NCI-H2081 (cell line): ENCODE measurements around the gene TAAR9.

Experiments used
- DNase-seq, 2 experiments: peaks; one replicate each; lab custom pipeline; 2025; lab: John Stamatoyannopoulos, UW

The TAAR9 gene, protein sequence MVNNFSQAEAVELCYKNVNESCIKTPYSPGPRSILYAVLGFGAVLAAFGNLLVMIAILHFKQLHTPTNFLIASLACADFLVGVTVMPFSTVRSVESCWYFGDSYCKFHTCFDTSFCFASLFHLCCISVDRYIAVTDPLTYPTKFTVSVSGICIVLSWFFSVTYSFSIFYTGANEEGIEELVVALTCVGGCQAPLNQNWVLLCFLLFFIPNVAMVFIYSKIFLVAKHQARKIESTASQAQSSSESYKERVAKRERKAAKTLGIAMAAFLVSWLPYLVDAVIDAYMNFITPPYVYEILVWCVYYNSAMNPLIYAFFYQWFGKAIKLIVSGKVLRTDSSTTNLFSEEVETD

DNA sequence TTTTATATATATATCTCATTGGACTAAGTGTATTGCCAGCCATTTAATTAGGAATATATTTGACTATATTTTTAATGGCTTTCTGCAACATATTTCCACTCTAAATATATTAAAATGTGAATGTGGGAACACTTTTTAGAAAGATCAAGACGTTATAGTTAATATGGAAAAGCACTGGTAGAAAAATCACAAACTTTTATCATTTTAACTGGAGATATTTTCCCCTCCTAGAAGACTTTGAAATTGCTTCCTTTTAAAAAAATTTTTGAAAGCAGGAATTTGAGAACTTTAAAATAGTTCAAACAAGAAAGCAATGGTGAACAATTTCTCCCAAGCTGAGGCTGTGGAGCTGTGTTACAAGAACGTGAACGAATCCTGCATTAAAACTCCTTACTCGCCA lies at the start of gene TAAR9:
TAAR9 (plus strand) TSS at position 301 of the 400 bp plus-strand sequence; CDS start at position 314, 13 bp downstream.
- no peak for DNase-seq

DNA sequence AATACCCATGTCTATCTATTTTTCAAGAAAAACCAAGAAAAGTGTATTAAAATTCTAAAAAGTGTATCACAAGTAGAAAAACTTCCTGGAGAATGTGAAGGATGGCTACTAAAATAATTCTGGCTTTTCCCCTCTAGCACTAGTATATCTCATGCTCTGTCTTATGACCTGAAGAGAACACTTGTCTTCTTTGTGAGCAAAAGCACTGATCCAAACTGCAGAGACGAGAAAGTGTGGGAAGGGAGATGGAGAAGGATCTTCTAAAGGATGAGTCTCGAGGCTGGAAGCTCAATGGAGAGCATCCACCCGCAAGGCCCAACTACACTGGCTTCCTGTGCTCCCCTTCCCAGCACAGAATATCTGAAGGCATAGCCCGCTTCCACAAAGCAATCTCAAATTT lies 48.7 kb upstream of the TAAR9 start:
- no peak for DNase-seq

DNA sequence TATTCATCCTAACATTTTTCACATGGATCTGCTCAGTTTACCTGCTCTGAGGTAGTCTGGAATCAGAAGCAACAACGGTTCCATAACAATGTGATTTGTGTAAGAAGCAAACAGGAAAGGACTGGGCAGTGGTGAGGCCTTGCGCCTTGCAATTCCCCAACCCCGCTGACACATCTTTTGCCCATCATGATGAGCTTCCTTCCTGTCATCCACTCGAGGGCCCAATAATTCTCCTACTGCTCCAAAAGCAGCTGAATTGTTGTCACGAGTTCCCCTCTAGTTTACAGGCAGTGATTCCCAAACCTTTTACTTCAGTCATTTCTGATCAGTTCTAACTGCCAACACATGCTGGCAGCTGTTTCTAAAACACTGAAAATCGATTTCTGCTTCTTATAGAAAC lies 48.1 kb upstream of the TAAR9 start:
- no peak for DNase-seq

DNA sequence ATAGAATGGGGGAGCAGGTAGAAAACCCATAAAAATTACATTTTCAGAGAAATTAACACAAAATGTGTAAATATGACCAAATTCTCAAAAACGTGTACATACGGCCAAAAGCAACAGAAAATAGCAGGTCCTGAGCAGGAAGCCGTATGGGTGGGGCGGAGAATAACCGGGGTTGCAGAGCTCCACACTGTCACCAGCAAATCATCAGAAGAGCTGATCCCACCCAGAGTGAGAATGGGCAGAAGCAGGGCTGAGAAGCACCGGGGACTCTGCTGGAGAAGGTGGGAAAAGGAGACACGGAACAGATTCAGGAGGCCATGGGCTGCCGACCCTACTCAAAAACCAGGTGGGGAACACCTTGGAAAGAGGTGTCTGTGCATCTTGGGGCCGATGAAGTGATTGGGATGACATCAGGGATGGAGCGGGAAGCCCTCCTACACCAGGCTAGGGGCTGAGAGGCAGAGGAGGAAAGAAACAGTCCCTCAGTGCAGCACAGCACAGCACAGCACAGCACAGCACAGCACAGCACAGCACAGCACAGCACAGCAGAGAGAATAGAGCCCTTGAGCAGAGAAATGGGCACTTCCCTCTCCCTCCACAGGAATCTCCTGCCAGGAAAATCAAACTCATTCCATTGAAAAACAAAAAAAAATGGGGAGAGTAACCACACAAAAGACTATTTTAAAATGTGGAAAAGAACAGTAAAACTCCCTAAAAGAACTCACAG lies 47.4 kb upstream of the TAAR9 start:
- no peak for DNase-seq

DNA sequence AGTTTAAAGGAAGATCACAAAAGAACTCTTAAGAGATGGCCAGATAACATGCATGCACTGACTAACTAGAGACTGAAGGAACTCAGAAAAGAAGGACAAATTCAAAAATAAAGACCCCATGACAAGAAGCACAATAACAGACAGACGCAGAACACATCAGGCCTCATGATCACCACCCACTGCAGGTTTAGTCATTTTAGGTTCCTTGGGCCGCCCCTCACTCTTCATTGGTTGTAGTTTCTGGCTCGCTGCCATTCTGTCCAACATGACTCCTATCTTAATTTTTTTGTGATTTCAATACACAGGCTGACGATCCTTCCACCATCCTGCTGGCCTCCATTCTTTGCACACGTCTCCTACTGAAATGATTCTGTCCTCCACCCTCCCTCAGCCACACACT lies 46.8 kb upstream of the TAAR9 start:
- DNase-seq = no peak

DNA sequence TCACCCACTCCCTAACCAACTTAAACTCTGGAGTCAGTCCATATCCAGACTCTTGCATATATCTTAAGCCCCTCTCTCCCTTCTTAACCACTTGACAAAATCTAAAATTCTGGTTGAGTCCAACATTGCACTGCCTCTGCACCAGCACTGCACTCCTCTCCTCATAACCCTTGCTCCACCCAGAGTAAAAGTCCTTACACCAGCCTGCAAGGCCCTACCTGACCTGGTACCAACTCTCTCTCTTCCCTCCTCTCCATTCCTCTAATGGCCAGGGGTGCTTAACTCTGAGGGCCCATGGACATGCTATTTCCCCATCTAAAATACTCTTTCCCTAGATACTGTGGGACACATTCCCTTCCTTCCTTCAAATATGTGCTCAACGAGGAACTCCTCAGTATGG lies 46.2 kb upstream of the TAAR9 start:
- DNase-seq = no peak

DNA sequence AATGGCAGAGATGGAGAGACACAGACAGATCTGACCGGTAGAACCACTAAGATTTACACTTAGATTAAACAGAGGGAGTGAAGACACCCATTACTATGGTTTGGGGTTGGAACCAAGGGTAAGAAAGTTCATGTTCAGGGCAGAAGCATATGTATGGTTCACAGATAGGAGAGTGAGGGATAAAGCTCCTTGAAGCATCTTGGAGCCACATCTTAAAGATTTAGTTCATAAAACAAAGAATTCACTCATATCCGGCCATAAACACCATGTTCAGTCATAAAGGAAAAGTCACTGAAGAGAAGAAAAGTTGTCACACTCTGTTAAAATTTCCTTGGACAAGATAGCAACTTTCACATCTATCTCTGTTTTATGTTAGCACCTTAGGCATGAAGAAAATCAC lies 43.1 kb upstream of the TAAR9 start:
- DNase-seq = no peak

DNA sequence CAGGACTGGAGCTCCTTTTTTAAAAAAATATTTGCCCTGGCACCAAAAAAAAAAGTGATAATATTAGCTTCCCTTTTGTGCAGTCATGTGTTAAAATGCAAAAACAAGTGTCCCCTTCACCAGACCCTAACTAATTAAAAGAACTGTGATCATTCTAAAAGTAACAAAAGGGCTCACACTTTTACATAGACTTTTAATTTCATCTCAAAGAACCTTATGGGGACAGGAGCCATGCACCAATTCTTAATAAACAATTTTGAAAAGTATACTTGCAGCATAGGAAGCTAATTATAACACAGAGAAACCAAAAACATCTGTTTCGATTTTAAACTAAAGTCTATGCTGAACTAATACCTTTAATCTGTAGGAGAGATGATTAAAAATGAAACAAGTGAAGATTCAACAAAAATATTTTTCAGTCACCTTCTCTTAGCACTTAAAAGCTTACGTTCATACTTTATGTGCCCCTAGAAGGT lies 42.4 kb upstream of the TAAR9 start:
- DNase-seq = no peak

DNA sequence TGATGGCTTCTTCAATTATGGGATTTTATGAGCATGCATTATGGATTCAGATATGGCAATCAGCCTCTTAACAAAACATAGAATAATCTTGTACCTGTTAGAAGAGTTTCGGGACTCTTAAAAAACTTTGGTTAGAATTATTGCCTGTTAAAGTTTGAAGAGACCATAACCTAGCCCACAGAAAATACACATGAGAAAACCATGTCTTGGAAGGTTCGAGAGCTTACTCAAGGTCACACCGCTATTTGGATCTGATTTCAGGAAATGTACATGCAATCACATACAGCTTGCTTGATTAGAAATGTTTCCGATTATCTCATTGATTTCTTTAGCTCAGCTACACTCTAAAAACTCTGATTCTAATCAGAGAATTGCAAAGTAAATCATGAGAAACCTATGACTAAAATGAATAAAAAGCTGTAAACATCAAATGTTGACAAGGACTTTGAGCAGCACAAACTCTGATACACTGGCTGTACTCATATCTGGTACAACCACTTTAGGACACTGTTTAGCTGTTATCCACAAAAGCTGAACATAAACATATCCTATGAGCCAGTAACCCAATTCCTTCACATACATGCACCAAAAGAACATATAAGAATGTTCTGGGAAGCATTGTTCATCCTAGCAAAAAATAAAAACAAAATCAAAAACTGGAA lies 41.4 kb upstream of the TAAR9 start:
- no peak for DNase-seq

DNA sequence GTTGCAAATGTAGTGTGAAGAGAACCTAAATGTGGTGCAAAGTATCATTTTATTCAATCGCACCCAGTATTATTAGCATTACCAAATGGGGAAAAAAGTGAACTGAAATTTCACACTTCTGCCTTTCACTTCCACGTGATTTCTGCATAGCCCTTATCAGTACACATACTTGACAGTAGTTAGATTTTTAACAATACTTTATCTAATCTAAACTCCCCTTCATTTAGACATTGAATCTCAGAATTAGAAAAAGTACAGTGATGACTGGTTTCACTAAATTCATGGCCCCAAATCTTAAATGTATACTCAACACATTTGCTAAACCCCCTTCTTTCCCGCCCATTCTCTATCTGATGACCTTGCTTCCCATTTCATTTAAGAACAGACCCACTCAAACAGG lies 39.4 kb upstream of the TAAR9 start:
- DNase-seq = no peak

DNA sequence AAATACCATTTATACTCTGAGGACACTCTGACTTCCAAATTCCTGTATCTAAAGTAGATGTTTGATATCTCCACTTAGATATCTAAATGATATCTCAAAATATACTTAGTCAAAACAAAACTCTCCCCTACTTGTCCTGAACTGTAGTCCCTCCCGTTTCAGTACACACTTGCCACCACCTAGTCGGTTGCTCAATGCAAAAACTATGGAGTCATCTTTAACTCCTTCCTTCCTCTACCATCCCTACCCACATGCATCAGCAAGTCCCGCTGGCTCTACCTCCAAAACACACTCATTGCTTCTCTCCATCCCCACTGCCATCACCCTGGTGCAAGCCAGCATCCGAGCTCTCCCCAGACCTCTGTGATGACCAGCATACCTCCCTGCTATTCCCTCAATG lies 38.3 kb upstream of the TAAR9 start:
- DNase-seq = no peak

DNA sequence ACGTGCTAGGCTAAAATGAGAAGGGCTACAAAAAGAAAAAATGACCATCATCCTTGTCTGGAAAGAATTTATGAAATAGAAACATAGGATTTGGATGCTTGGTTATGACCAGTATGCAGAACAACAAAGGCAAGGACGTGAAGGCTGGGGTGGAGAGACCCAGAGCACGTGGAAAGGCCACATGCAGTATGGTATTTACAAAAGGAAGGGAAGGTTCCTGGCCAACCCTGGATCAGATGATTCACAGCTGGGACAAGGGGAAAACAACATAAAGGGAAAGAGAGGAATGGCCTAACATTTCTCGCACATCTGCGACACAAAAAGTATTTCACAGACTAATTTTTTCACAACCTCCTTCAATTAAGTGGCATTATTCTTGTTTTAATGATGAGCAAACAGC lies 33.3 kb upstream of the TAAR9 start:
- DNase-seq = no peak

DNA sequence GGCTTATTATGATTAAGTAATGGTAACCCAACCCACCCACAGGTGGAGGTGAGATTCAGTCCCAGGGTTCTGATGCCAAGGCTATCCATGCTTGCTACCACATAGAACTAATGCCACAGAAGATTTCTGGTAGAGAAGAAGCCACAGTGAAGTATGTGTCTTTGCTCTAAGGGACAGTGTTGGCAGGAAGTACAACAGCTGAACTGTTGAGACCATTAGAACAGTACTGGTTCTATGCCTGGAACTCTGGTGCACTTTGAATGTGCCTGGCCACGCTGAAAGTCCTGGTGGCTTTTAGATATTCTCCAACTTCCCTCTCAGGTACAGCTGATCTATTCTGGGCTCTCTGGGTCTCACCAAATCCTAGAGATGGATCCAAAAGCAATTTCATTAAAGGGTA lies 32.9 kb upstream of the TAAR9 start:
- no peak for DNase-seq

DNA sequence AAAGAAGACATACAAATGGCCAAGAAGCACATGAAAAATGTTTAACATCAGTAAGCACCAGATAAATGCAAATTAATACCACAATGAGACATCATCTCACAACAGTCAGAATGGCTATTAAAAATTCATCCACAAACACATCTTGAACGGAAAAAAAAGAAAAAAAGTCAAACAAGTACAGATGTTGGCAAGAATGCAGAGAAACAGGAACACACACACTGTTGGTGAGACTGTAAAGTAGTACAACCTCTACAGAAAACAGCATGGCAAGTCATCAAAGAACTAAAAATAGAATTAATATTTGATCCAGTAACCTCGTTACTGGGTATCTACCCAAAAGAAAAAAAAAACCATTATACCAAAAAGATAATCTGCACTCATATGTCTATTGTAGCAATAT lies 31.6 kb upstream of the TAAR9 start:
- DNase-seq = no peak

DNA sequence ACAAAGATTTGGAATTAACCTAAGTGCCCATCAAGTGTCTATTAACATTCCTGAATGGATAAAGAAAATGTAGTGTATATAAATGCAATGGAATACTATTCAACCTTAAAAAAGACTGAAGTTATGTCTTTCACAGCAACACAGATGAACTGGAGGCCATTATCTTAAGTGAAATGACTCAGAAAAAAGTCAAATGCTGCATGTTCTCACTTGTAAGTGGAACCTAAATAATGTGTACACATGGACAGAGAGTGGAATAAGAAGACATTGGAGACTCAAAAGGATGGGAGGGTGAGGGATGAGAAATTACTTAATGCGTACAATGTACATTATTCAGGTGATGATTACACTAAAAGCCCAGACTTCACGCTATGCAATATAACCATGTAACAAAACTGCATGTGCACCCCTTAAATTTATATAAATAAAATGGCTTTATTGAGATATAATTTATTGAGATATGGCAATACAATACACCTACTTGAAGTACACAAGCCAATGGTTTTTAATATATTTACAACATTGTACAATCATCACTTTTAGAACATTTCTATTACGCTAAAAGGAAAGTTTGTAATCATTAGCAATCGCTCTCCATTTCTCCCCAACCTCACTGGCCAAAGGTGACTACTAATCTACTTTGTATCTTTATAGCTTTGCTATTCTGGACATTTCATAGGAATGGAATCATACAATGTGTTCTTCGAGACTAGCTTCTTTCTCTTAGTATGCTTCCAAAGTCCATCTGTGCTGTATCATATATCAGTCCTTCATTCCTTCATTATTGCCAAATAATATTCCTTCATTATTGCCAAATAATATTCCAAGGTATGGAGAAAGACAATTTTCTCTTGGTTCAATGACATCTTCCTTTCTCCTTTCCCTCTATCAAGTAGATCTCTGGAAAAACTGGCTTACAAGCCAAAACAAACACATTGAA lies 30.9 kb upstream of the TAAR9 start:
- no peak for DNase-seq

DNA sequence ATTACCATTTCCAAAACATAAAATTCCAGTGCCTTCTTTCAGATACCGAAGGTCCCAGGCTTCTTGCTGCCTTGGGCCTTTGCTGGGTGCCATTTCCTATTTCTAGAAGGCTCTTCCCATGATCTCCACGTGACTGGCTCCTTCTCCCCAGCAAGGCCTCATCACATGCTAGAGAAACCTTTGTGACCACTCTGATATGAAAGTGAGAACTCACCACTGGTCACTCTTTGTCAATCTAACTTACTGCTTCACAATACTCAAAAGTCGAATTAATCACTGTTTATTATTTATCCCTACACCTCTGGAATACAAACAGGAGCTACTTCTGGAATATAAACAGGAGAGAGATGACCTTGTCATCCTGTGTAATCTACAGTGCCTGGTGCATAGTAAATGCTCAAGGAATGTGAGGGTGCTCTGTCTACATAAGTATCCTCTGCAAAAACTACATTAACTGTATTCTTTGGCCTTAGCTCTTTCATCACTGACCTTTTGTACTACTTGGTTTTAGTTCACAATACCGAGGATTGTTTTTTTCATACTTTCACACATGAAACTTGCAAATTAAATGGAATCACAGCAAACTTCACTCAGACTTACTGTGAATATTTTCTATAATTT lies 26.8 kb upstream of the TAAR9 start:
- DNase-seq = no peak

DNA sequence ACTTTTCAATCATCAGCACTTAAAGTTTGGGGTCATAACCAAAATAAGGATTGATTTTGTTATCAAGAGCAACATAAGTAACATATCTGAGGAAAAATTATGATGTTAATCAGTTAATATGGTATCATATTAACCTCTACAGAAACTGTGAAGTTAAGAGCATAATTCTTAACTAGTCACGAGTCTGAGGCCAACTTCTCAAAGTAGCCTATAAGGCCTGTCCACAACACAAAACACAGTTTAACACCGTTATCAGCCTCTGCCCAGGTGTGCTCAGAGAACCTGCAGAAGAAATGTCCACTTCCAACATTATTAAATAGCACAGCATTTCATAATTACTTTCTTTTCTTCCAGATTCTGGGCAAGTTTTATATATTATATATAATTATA lies 26.3 kb upstream of the TAAR9 start:
- no peak for DNase-seq

DNA sequence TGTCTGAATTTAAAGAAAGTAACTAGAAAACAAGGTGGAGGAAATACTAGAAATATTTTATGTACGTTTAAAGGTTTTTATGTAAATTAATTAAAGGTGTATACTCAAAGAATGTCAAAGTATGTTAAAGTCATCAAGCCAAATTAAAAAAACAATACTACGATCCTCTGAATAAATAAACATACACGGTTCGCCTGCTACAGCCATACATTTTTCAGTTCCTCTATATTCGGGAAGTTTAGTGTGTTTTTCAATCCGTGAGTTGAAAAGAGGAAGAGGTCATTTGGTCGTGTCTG lies 25.8 kb upstream of the TAAR9 start:
- DNase-seq = no peak

DNA sequence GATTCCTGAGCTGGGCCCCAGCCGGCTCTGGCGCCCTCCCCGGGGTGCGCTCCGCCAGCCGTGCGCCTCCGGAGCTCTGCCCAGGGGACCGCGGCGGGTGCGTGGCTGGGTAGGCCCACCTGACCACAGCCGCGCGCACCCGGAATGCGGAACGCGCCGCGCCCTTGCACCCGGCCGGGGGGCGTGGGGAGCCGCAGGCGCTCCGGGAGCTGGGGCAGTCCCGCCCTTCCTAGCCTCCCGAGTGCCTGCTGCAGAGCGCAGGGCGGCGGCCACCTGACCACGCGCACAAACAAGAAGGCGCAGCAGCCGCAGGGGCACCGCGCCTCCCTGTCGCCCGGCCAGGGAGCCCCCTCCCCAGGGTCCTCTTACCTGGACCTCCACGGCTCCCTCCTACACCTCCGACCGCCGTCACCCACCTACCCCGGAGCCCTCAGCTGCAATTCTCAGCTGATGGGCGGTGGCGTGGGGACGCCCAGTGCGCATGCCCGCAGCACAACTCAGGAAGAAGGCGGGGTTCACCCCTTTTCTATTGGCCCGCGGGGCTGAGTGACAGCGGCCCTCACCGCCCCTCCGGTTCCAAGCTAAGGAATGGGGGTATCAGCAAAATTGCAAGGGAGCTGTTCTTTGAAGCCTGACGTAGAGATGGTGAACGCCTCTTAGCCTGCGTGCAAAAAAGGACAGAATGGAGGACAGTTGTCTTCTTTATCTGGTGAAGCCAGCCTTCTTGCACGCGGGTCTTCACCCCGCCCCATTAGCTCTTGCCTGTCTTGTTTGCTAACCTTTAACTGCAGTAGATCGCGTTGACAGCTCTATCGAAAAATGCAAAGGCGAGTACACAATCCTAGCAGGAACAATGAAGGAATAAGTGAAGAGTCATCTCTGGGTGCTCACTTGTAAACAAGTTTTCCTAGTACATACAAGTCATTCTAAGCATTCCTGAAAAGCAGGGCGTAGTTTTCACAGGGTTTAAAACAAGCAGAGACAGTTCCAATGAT lies 25.1 kb upstream of the TAAR9 start, which contains the start of gene STX7:
STX7 (minus strand) TSS at position 479 of the 995 bp plus-strand sequence. CDS start 9,586 bp downstream, outside the sequence.
- DNase-seq = peak; percentile 80 to 81

DNA sequence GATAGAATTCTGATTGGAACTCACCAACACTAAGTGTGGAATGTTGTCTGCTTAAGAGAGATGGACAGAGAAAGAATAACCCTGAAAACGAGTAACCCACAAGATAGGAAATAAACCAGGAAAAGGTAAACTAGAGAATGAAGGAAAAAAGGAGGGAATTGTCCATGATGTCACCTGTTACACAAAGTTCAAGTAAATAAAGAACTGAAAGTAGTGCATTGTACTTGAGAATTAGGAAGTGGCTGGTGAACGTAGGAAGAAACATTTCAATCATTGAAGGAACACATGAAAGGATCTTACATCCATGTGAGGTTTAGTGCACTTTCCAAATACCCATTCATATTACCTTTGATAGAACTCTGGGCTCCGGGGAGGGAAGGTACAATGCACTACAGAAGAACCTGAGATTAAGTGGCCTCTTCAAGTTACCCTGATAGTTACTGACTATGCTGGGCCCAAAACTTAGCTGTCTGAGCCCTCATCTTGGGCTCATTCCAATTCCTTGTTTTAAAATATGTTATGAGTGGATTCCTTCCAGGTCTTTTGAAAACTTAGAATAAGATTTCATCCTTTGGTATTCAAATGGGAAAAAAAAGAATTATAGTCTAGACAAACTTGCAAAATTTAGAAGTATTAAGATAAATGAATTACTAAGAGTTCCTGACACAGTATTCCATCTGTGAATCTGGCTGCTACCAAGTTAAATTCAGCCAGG lies 24.1 kb upstream of the TAAR9 start:
- no peak for DNase-seq
